ENCODE data around the gene METTL17. TPM values are rescaled to one million over a fixed set of nuclear protein-coding genes. Genes with fewer than 3 reads are reported as not detected.

The METTL17 gene
- total RNA-seq, 2 donors from 2014 or later = 28.9 to 37.8 TPM

- Histone ChIP-seq H3K9me3 (no peaks in the 10 kb centered on the region), H3K27me3 (no peaks in the 10 kb centered on the region), H3K27ac (peak within 1 kb of the TSS; percentile 96 to 98), H3K4me1 (peaks cover 0 to 38% of the 10 kb centered on the region in 2 donors), H3K36me3 (peaks cover 23% of the 10 kb centered on the region), H3K4me3 (peak within 1 kb of the TSS; percentile 85 to 89)
- no peak for TF ChIP-seq CTCF (IDR thresholded peaks at IDR 0.05)
- peak; percentile 72 for DNase-seq (ENCODE audit: low spot score)
Measured at GRCh38 chr14:21024585-21025370, 35.0 kb downstream of the METTL17 start, which contains the start of gene NDRG2. NDRG2 (minus strand) TSS chr14:21025061; CDS start chr14:21023315, 1,746 bp downstream.

- Histone ChIP-seq H3K27me3 (no peaks in the 10 kb centered on the region), H3K9me3 (no peaks in the 10 kb centered on the region), H3K4me1 (peaks cover 0 to 38% of the 10 kb centered on the region in 2 donors), H3K36me3 (peaks cover 16% of the 10 kb centered on the region), H3K4me3 (peak overlapping the region; percentile 85 to 89), H3K27ac (peak overlapping the region; percentile 96 to 98)
- DNase-seq (ENCODE audit: low spot score) = peak; percentile 73
- TF ChIP-seq CTCF (IDR thresholded peaks at IDR 0.05) = no peak
Measured at GRCh38 chr14:21025371-21026273, 35.8 kb downstream of the METTL17 start.

- Histone ChIP-seq H3K4me1 (peaks cover 0 to 38% of the 10 kb centered on the region in 2 donors), H3K27me3 (no peaks in the 10 kb centered on the region), H3K27ac (peak overlapping the region; percentile 96 to 98), H3K9me3 (no peaks in the 10 kb centered on the region), H3K4me3 (no peak overlapping the region), H3K36me3 (peaks cover 8% of the 10 kb centered on the region)
- TF ChIP-seq CTCF (IDR thresholded peaks at IDR 0.05) = no peak
- DNase-seq (ENCODE audit: low spot score) = no peak
Measured at GRCh38 chr14:21026274-21026987, 36.7 kb downstream of the METTL17 start.

DNA sequence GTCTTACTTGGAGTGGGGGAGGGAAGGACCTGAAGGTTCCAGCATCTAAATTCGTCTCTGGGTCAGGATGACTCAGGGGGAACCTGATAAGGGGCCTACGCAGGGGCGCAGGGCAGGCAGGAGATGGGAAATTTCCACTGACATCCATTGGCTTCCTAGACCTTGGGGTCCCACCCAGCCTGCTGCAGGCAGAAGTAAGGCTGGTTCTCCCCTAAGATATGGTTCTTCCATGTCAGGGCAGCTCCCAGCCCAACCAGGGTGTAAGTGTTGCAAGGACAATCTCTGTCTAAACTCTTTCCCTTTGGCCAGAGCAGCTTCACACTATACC, 37.2 kb downstream of the METTL17 start:
- Histone ChIP-seq H3K4me3 (no peak overlapping the region), H3K36me3 (peaks cover 2% of the 10 kb centered on the region), H3K27me3 (no peaks in the 10 kb centered on the region), H3K9me3 (no peaks in the 10 kb centered on the region), H3K4me1 (peaks cover 0 to 38% of the 10 kb centered on the region in 2 donors), H3K27ac (peak overlapping the region; percentile 96 to 98)
- DNase-seq (ENCODE audit: low spot score) = peak; percentile 62
- no peak for TF ChIP-seq CTCF (IDR thresholded peaks at IDR 0.05)

- no peak for TF ChIP-seq CTCF (IDR thresholded peaks at IDR 0.05)
- Histone ChIP-seq H3K27me3 (no peaks in the 10 kb centered on the region), H3K4me1 (peaks cover 0 to 17% of the 10 kb centered on the region in 2 donors), H3K36me3 (no peaks in the 10 kb centered on the region), H3K4me3 (no peak within 1 kb of the TSS), H3K27ac (no peak within 1 kb of the TSS), H3K9me3 (no peaks in the 10 kb centered on the region)
- DNase-seq (ENCODE audit: low spot score) = no peak
Measured at GRCh38 chr14:21029917-21030316, 40.1 kb downstream of the METTL17 start, which contains the start of gene TPPP2. TPPP2 (plus strand) TSS chr14:21030217; CDS start chr14:21030582, 365 bp downstream.
